Fibroblast of the conjunctiva (primary cell): ENCODE data around the gene GNLY.

Experiments
- DNase-seq: peaks from one replicate; pipeline ENCODE4 v3.0.0-alpha.2; 2010; ENCODE audit warnings: low read depth

Gene GNLY

GRCh38 chr2:85744741-85745601 is 50.8 kb downstream of the GNLY start:
- peak; percentile 72 for DNase-seq

DNA sequence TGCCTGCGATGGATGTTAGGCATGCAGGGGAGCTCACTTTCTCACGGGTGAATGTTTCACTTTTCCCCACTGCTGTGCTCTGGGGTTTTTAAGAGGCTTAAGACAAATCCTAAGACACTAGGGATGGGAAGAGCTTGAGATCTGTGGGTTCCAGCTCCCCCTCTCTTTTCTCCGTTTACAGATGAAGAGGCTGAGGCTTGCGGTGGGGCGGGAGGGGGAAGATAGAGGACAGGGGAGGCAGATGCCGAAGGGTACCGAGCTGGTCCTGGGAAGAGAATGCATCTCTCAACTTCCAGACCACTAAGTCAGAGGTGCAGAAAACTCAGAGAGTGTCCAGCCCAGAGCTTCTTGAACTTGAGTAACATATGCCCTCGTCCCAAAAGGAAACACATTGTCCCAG is 51.5 kb downstream of the GNLY start:
- no peak for DNase-seq

- no peak for DNase-seq
Observed at GRCh38 chr2:85746321-85747004, 52.3 kb downstream of the GNLY start.

DNA sequence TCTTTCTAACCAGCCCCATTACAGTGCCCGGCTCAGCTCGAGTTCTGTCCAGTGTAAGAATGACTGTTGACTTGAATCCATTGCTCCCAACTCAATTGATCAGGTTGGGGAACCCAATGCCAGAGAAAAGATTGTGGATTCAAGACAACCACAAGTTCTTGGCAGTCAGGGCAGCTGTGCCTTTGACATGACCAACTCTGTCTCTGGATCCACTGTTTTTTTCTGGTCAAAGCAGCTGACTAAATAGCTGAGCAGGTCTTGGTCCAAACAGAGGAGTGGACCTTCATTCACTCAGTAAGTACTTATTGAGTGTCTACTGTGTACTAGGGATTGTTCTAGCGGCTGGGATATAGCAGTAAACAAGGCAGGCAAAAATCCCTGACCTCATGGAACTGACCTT is 53.3 kb downstream of the GNLY start:
- DNase-seq: no peak

- DNase-seq: no peak
Observed at GRCh38 chr2:85748039-85748734, 54.0 kb downstream of the GNLY start.
